SK-N-SH (cell line): ENCODE data around the gene FLAD1. TPM values are rescaled to one million over a fixed set of nuclear protein-coding genes. Genes with fewer than 3 reads are reported as not detected.
A peak's percentile ranks its signal among the peaks of the same experiment; 100 is the strongest.

Source experiments
- CTCF ChIA-PET: fragments of 300-600, 350-600 bp; formaldehyde crosslinking; extraction: SDS; loops from one replicate; lab custom pipeline; 2021; lab: Yijun Ruan, JAX
- POLR2A ChIA-PET: fragments of 350-600 bp; sonication (Branson Sonifier 250); formaldehyde crosslinking; extraction: SDS; loops from one replicate; lab custom pipeline; 2020; ENCODE audit warnings: antibody characterized with exemption, inconsistent platforms; lab: Yijun Ruan, JAX
- DNase-seq: peaks from one replicate; pipeline ENCODE4 v3.0.0; 2012
- H2AFZ ChIP-seq: fragments of 200-600 bp; sonication (generic); 2 replicates; pipeline ENCODE4 v1.8.1; 2016; ENCODE audit warnings: antibody characterized with exemption, mild to moderate bottlenecking, low read depth
- H3F3A ChIP-seq: fragments of 200-600 bp; sonication (generic); replicated peaks from 2 replicates; pipeline ENCODE3; 2016; ENCODE audit warnings: antibody characterized with exemption, mild to moderate bottlenecking; ENCODE audit not compliant: insufficient read depth
- H3K27ac ChIP-seq, 2 experiments: fragments of 200-500 bp in 1 of 2; fragments of 200-600 bp in 1 of 2; sonication (Bioruptor generic) in 1 of 2; sonication (generic), shearing (Covaris generic) in 1 of 2; 2 replicates each; pipeline versions ENCODE4 v1.5.1 to v1.6.1; 2014 to 2016; ENCODE audit warnings: low read depth in 2 of 2, inconsistent platforms in 1 of 2, low read length in 1 of 2, mild to moderate bottlenecking in 1 of 2, mixed read lengths in 1 of 2
- H3K27me3 ChIP-seq: fragments of 200-600 bp; sonication (generic), shearing (Covaris generic); 2 replicates; pipeline ENCODE4 v1.6.1; 2016; ENCODE audit warnings: mixed run types; ENCODE audit not compliant: insufficient read depth
- H3K36me3 ChIP-seq, 2 experiments: fragments of 200-500 bp in 1 of 2; fragments of 200-600 bp in 1 of 2; sonication (Bioruptor generic) in 1 of 2; sonication (generic) in 1 of 2; replicated peaks in 1 of 2; 2 replicates each; pipeline versions ENCODE3 to v1.5.1; 2014 to 2016; ENCODE audit warnings: low read length in 1 of 2, mild to moderate bottlenecking in 1 of 2; ENCODE audit not compliant: insufficient read depth in 2 of 2, control insufficient read depth in 1 of 2
- H3K4me1 ChIP-seq, 2 experiments: fragments of 200-500 bp in 1 of 2; fragments of 200-600 bp in 1 of 2; sonication (Bioruptor generic) in 1 of 2; sonication (generic), shearing (Covaris generic) in 1 of 2; 2 replicates each; pipeline versions ENCODE4 v1.5.1 to v1.6.1; 2014 to 2016; ENCODE audit warnings: low read depth in 1 of 2, low read length in 1 of 2, mixed run types in 1 of 2; ENCODE audit not compliant: insufficient read depth in 2 of 2, control insufficient read depth in 1 of 2
- H3K4me2 ChIP-seq: fragments of 200-600 bp; sonication (generic), shearing (Covaris generic); 2 replicates; pipeline ENCODE4 v1.6.1; 2017; ENCODE audit warnings: mixed run types
- H3K4me3 ChIP-seq, 2 experiments: fragments of 200-500 bp in 1 of 2; fragments of 200-600 bp in 1 of 2; sonication (Bioruptor generic) in 1 of 2; sonication (generic), shearing (Covaris generic) in 1 of 2; 2 replicates each; pipeline versions ENCODE4 v1.5.1 to v1.8.1; 2014 to 2016; ENCODE audit warnings: low read depth in 2 of 2, inconsistent platforms in 1 of 2, low read length in 1 of 2, mild to moderate bottlenecking in 1 of 2, mixed read lengths in 1 of 2, moderate library complexity in 1 of 2
- H3K79me2 ChIP-seq: fragments of 200-600 bp; sonication (generic); 2 replicates; pipeline ENCODE4 v1.8.1; 2017; ENCODE audit warnings: mild to moderate bottlenecking; ENCODE audit not compliant: insufficient read depth
- H3K9ac ChIP-seq: fragments of 200-600 bp; sonication (generic); 2 replicates; pipeline ENCODE4 v1.6.1; 2017; ENCODE audit warnings: mixed run types
- H3K9me2 ChIP-seq: fragments of 200-600 bp; sonication (generic); 2 replicates; pipeline ENCODE4 v1.6.1; 2017; ENCODE audit warnings: mixed run types
- H3K9me3 ChIP-seq: fragments of 200-600 bp; sonication (generic); 2 replicates; pipeline ENCODE4 v1.6.1; 2017; ENCODE audit warnings: mixed run types, mild to moderate bottlenecking, moderate library complexity
- H4K20me1 ChIP-seq: fragments of 200-600 bp; sonication (generic); 2 replicates; pipeline ENCODE4 v1.6.1; 2017; ENCODE audit warnings: mild to moderate bottlenecking, mixed run types; ENCODE audit not compliant: insufficient read depth
- CHD2 ChIP-seq: fragments of 150-350 bp; IDR thresholded peaks from 2 replicates; pipeline ENCODE4 v1.6.1; 2018; ENCODE audit warnings: low read length; ENCODE audit not compliant: partially characterized antibody
- ELF1 ChIP-seq: IDR thresholded peaks from 2 replicates; pipeline ENCODE4 v1.4.0; 2012
- EZH2phosphoT487 ChIP-seq: fragments of 200-600 bp; sonication (generic); IDR thresholded peaks from 2 replicates; pipeline ENCODE4 v1.6.1; 2017; ENCODE audit warnings: low read depth, mixed run types, mild to moderate bottlenecking, antibody characterized with exemption, moderate library complexity, borderline replicate concordance
- FOSL2 ChIP-seq: IDR thresholded peaks from 2 replicates; pipeline ENCODE4 v1.4.0; 2012; ENCODE audit warnings: low read depth, mild to moderate bottlenecking, moderate library complexity, borderline replicate concordance
- FOXM1 ChIP-seq: IDR thresholded peaks from 2 replicates; pipeline ENCODE4 v1.4.0; 2012; ENCODE audit warnings: low read depth, mild to moderate bottlenecking
- GATA2 ChIP-seq: sonication (generic); formaldehyde crosslinking; IDR thresholded peaks from 2 replicates; pipeline ENCODE4 v1.5.0; 2020; ENCODE audit warnings: mild to moderate bottlenecking, missing genetic modification reagents
- JUND ChIP-seq: IDR thresholded peaks from 2 replicates; pipeline ENCODE4 v1.4.0; 2012
- MEF2A ChIP-seq: IDR thresholded peaks from 2 replicates; pipeline ENCODE4 v1.4.0; 2012; ENCODE audit warnings: low read depth, borderline replicate concordance
- MXI1 ChIP-seq: IDR thresholded peaks from 2 replicates; pipeline ENCODE4 v1.6.1; 2012; ENCODE audit warnings: mild to moderate bottlenecking, low read depth, low read length, improper control_type of control experiment
- NFIC ChIP-seq: IDR thresholded peaks from 2 replicates; pipeline ENCODE4 v1.4.0; 2012; ENCODE audit warnings: borderline replicate concordance
- POLR2AphosphoS5 ChIP-seq: IDR thresholded peaks from 2 replicates; pipeline ENCODE4 v1.6.1; 2012; ENCODE audit warnings: low read depth, low read length
- RAD21 ChIP-seq: IDR thresholded peaks from 2 replicates; pipeline ENCODE4 v1.6.1; 2012; ENCODE audit warnings: mild to moderate bottlenecking, low read length
- RCOR1 ChIP-seq: fragments of 150-350 bp; IDR thresholded peaks from 2 replicates; pipeline ENCODE4 v1.6.1; 2017; ENCODE audit warnings: antibody characterized with exemption, low read length
- RFX5 ChIP-seq: IDR thresholded peaks from 2 replicates; pipeline ENCODE4 v1.6.1; 2012; ENCODE audit warnings: mild to moderate bottlenecking, improper control_type of control experiment, low read length
- TCF12 ChIP-seq: IDR thresholded peaks from 2 replicates; pipeline ENCODE4 v1.4.0; 2012
- TEAD4 ChIP-seq: IDR thresholded peaks from 2 replicates; pipeline ENCODE4 v1.4.0; 2012; ENCODE audit warnings: mild to moderate bottlenecking, borderline replicate concordance; ENCODE audit not compliant: insufficient read depth
- YY1 ChIP-seq: IDR thresholded peaks from 2 replicates; pipeline ENCODE4 v1.4.0; 2012; ENCODE audit warnings: low read depth, mild to moderate bottlenecking
- WGBS: methylation state at CpG from one replicate; pipeline ENCODE4 v1.1.6; 2017; ENCODE audit warnings: low lambda C conversion rate; 5-methylcytosine and 5-hydroxymethylcytosine counted together
- polyA plus RNA-seq, 3 experiments: library from polyadenylated mRNA; depleted of rRNA; stranded (reverse); fragments of >200 nt; gene quantifications; 2 replicates each; pipeline ENCODE4 v1.2.3, GENCODE V29; 2012
- TF ChIP-seq, protein P1 (sequence below): IDR thresholded peaks from 2 replicates; pipeline ENCODE4 v1.6.1; 2012; ENCODE audit warnings: mild to moderate bottlenecking, low read depth, low read length, moderate library complexity
- TF ChIP-seq, protein P2 (sequence below): IDR thresholded peaks from 2 replicates; pipeline ENCODE4; 2012
- TF ChIP-seq, protein P3 (sequence below): IDR thresholded peaks from 2 replicates; pipeline ENCODE4 v1.4.0; 2012; ENCODE audit warnings: low read depth, borderline replicate concordance
- TF ChIP-seq, protein P4 (sequence below): IDR thresholded peaks from 2 replicates; pipeline ENCODE4 v1.4.0; 2012; ENCODE audit warnings: low read depth, borderline replicate concordance
- TF ChIP-seq, protein P5 (sequence below): IDR thresholded peaks from 2 replicates; pipeline ENCODE4 v1.4.0; 2012; ENCODE audit warnings: low read depth
- TF ChIP-seq, protein P6 (sequence below): fragments of 200-600 bp; sonication (generic); IDR thresholded peaks from 2 replicates; pipeline ENCODE4 v1.6.1; 2017; ENCODE audit warnings: antibody characterized with exemption, mild to moderate bottlenecking, moderate library complexity

The FLAD1 gene
- polyA plus RNA-seq, 1 of the 3 experiments (the other 2 are of a cell fraction) = 50.8 TPM

DNA sequence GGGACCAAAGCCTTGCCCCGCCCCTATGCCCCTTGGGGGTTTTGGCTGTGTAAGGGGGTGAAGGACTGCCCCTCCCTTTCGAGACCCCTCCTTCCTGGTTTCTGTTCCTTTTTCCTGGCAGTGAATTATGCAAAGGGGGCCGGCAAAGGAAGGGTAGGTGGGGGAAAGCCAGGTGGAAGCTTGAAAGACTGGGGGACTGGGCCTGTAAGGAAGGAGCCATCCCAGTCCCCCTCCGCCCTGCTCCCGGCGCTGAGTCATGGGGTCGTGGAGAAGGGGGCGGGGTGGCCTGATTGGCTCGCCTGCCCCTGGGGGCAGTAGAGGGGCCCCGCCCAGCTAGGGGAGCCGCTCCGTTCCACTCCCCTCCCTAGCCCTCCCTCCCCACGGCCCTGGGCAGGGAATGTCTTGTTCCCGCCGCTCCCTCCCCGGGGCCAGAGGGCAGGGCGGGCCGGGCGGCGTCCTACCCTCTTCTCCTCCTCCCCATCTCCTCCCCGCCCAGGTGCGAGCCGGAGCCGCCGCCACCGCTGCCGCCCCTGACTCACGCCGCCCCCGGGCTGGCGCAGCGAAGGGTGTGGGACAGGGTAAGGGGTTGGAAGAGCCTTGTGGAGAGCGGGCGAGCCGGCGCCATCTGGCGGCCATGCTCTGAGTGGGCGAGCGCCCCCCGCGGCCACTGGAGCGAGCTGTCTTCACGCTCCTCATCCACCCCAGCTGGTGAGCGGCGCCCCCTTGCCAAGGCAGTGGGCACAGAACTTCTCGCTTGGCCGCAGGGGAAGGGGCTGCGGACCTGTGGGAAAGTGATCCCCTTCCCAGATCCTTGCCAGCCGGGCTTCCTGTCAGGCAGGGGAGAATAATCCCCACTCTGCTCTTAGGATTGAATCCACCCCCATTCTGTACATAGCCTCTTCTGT, 34.1 kb downstream of the FLAD1 start:
- WGBS = 29% methylated on average over 18 of the region's 49 CpGs
- H3F3A ChIP-seq = peaks cover 6% of the 10 kb centered on the region
- peaks cover 0 to 22% of the 10 kb centered on the region in 2 experiments for H3K36me3 ChIP-seq
- H3K4me2 ChIP-seq = peak overlapping the region; percentile 45; the same call in 1 of the 2 replicates
- no peaks in the 10 kb centered on the region for H3K9me2 ChIP-seq
- H2AFZ ChIP-seq = no peak overlapping the region
- no peaks in the 10 kb centered on the region for H3K9me3 ChIP-seq
- peak overlapping the region; percentile 20 to 51; a peak in 2 of 4 replicates for H3K4me3 ChIP-seq
- peak; percentile 93 for DNase-seq
- H3K9ac ChIP-seq = no peak overlapping the region
- POLR2A ChIA-PET = interaction anchor here (0.6 to 0.9 kb wide), 3 partner anchors 13 to 61 kb away, joined by 3 to 4 read pairs (median 3); partner anchors contain the start of genes PBXIP1 and PYGO2
- no peaks in the 10 kb centered on the region for H3K27me3 ChIP-seq
- H3K4me1 ChIP-seq = peaks cover 0 to 6% of the 10 kb centered on the region in 2 experiments; a peak in 1 of 4 replicates
- no peaks in the 10 kb centered on the region for H3K79me2 ChIP-seq
- CTCF ChIA-PET = interaction anchor here (0.6 to 9.3 kb wide), 46 partner anchors 8 to 461 kb away, joined by 3 to 149 read pairs (median 6); partner anchors contain the start of genes ADAM15, CKS1B, DCST1 and DCST2
- no peaks in the 10 kb centered on the region for H4K20me1 ChIP-seq
- no peak overlapping the region for H3K27ac ChIP-seq
- TF ChIP-seq FOSL2 (no peak), YY1 (no peak), GATA2 (CRISPR knock-in tag) (no peak), JUND (no peak; the same call in 1 of the 2 replicates), MXI1 (peak; percentile 54; the same call in 1 of the 2 replicates), CHD2 (peak; percentile 57), FOXM1 (no peak), ELF1 (no peak), RAD21 (peak; percentile 67), EZH2phosphoT487 (no peak), MEF2A (no peak), POLR2AphosphoS5 (no peak), RFX5 (no peak), RCOR1 (peak; percentile 74), NFIC (no peak), TEAD4 (no peak), TCF12 (no peak)
- TF ChIP-seq, protein P1, sequence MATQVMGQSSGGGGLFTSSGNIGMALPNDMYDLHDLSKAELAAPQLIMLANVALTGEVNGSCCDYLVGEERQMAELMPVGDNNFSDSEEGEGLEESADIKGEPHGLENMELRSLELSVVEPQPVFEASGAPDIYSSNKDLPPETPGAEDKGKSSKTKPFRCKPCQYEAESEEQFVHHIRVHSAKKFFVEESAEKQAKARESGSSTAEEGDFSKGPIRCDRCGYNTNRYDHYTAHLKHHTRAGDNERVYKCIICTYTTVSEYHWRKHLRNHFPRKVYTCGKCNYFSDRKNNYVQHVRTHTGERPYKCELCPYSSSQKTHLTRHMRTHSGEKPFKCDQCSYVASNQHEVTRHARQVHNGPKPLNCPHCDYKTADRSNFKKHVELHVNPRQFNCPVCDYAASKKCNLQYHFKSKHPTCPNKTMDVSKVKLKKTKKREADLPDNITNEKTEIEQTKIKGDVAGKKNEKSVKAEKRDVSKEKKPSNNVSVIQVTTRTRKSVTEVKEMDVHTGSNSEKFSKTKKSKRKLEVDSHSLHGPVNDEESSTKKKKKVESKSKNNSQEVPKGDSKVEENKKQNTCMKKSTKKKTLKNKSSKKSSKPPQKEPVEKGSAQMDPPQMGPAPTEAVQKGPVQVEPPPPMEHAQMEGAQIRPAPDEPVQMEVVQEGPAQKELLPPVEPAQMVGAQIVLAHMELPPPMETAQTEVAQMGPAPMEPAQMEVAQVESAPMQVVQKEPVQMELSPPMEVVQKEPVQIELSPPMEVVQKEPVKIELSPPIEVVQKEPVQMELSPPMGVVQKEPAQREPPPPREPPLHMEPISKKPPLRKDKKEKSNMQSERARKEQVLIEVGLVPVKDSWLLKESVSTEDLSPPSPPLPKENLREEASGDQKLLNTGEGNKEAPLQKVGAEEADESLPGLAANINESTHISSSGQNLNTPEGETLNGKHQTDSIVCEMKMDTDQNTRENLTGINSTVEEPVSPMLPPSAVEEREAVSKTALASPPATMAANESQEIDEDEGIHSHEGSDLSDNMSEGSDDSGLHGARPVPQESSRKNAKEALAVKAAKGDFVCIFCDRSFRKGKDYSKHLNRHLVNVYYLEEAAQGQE = no peak
- TF ChIP-seq, protein P2, sequence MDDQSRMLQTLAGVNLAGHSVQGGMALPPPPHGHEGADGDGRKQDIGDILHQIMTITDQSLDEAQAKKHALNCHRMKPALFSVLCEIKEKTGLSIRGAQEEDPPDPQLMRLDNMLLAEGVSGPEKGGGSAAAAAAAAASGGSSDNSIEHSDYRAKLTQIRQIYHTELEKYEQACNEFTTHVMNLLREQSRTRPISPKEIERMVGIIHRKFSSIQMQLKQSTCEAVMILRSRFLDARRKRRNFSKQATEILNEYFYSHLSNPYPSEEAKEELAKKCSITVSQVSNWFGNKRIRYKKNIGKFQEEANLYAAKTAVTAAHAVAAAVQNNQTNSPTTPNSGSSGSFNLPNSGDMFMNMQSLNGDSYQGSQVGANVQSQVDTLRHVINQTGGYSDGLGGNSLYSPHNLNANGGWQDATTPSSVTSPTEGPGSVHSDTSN = peak; percentile 7; the same call in 1 of the 2 replicates
- TF ChIP-seq, protein P3, sequence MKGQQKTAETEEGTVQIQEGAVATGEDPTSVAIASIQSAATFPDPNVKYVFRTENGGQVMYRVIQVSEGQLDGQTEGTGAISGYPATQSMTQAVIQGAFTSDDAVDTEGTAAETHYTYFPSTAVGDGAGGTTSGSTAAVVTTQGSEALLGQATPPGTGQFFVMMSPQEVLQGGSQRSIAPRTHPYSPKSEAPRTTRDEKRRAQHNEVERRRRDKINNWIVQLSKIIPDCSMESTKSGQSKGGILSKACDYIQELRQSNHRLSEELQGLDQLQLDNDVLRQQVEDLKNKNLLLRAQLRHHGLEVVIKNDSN = no peak
- TF ChIP-seq, protein P4, sequence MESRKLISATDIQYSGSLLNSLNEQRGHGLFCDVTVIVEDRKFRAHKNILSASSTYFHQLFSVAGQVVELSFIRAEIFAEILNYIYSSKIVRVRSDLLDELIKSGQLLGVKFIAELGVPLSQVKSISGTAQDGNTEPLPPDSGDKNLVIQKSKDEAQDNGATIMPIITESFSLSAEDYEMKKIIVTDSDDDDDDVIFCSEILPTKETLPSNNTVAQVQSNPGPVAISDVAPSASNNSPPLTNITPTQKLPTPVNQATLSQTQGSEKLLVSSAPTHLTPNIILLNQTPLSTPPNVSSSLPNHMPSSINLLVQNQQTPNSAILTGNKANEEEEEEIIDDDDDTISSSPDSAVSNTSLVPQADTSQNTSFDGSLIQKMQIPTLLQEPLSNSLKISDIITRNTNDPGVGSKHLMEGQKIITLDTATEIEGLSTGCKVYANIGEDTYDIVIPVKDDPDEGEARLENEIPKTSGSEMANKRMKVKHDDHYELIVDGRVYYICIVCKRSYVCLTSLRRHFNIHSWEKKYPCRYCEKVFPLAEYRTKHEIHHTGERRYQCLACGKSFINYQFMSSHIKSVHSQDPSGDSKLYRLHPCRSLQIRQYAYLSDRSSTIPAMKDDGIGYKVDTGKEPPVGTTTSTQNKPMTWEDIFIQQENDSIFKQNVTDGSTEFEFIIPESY = no peak
- TF ChIP-seq, protein P5, sequence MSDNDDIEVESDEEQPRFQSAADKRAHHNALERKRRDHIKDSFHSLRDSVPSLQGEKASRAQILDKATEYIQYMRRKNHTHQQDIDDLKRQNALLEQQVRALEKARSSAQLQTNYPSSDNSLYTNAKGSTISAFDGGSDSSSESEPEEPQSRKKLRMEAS = peak; percentile 61; the same call in 1 of the 2 replicates
- TF ChIP-seq, protein P6, sequence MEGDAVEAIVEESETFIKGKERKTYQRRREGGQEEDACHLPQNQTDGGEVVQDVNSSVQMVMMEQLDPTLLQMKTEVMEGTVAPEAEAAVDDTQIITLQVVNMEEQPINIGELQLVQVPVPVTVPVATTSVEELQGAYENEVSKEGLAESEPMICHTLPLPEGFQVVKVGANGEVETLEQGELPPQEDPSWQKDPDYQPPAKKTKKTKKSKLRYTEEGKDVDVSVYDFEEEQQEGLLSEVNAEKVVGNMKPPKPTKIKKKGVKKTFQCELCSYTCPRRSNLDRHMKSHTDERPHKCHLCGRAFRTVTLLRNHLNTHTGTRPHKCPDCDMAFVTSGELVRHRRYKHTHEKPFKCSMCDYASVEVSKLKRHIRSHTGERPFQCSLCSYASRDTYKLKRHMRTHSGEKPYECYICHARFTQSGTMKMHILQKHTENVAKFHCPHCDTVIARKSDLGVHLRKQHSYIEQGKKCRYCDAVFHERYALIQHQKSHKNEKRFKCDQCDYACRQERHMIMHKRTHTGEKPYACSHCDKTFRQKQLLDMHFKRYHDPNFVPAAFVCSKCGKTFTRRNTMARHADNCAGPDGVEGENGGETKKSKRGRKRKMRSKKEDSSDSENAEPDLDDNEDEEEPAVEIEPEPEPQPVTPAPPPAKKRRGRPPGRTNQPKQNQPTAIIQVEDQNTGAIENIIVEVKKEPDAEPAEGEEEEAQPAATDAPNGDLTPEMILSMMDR = peak; percentile 86
